HT1080 (cell line): ENCODE measurements around the gene CACNA1A. TPM values are rescaled to one million over a fixed set of nuclear protein-coding genes. Genes with fewer than 3 reads are reported as not detected.
"Not testable (repeated sequence)": the region's sequence is repeated elsewhere in the genome, so short reads cannot be mapped to it uniquely, and the experiment has no call there.

ENCODE experiments used
- DNase-seq: peaks from one replicate; pipeline ENCODE4 v3.0.0-alpha.2; 2015; ENCODE audit warnings: low read depth
- total RNA-seq: library from RNA; depleted of rRNA; stranded (reverse); fragments of >200 nt; shearing (Covaris generic); gene quantifications from 2 replicates; pipeline ENCODE4 v1.2.3, GENCODE V29; 2014

CACNA1A gene
- total RNA-seq, 1 experiment from 2014 or later = 0.53 TPM

- DNase-seq = peak; percentile 60
Measured at GRCh38 chr19:13366529-13367143, 139.6 kb downstream of the CACNA1A start.

DNA sequence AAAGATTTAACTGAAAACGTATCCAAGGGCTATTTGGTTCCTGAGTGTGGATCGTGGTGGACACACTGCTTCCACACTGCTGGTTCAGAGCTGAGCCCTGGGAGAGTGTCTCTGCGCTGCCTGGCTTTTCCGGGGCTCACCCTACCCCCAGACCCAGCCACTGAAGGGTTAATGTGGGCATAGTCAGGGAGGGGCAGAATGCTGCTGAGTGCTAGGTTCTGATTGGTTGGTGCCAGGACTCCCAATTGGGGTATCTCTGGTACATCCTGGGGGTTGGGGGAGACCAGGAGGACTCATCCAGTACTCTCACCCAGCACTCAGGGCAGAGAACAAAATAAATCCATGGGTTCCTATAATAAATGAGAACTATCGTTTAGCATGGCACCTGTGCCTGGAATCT is 142.3 kb downstream of the CACNA1A start:
- DNase-seq = no peak

DNA sequence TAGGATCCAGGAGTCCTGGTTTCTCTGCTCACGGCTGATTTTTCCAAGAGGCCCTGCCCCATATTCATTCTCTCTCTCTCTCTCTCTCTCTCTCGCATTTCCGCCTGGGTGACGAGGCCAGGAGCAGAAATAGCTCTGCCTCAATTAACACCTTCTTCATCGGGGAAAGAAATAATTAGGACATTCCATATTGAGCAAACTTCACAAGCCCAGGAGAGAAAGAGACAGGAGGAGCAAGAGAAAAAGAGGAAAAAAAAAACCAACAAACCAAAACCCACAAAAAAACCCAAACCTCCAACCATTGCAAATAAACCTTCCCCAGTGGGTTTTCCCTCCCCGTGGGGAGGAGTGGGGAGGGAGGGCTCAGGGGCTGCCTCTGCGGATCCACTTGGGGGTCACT is 143.0 kb downstream of the CACNA1A start:
- no peak for DNase-seq

DNA sequence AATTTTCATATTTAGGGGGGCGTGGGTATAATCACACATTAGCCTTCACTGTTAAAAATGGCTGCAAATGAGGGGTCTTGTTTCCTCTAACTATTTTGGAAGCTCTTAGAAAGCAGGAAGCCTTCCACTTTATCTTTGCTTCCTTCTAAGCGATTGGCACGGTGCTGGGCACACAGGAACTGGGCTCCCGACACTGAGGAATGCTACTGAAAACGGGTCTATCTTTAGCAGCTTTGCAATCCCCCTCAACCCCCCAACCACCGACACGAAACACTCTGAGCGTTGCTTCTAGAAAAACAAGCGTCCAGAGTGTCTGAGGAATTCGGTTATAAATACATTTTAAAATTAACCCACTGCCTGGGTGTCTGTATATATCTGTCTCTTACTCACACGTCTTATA is 143.6 kb downstream of the CACNA1A start:
- DNase-seq = no peak

- DNase-seq = not testable (repeated sequence)
Measured at GRCh38 chr19:13361726-13362125, 144.6 kb downstream of the CACNA1A start.

DNA sequence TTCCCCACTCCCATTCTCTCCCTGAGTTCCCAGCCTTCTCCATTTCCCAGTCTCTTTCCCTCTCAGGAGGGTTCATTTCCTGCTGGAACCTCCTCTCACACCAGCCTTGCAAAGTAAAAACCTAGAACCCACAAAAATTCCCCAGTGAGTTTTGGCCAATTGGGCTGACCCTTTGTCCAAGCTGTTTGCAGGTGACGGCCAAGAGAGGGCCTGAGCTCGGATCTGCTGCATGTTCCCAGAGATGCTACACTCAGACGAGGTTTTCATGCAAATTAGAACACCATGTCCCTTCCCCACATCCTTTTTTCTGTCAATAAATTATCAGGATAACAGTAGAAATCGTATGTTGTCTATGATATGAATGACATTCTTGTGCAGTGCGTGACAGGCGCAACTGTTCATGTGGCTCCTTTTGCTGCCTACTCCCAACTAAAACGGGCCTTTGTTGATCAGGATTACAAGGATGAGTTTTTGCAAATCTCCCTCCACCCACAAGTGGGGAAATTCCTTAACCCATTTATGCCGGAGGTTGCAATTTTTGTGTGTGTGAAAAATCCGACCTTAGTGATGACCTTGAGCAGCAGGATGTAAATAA is 149.5 kb downstream of the CACNA1A start:
- no peak for DNase-seq

DNA sequence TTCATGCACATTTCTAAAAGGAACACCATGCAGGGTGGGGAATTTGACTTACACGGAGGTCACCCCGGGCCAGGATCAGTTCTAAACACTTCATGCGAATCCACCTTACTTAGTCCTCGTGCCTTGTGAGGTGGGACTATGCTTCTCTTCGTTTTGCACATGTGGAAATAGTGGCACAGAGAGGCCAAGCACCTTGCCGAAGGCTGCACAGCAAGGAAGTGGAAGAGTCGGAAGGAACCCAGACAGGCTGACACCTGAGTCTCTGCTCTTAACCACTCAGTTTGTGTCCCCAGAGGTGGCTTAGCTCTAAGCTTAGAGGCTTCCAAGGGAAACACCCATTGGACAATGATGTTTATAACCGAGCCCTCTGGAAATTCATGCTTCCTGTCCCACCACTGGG is 150.1 kb downstream of the CACNA1A start:
- DNase-seq = no peak

DNA sequence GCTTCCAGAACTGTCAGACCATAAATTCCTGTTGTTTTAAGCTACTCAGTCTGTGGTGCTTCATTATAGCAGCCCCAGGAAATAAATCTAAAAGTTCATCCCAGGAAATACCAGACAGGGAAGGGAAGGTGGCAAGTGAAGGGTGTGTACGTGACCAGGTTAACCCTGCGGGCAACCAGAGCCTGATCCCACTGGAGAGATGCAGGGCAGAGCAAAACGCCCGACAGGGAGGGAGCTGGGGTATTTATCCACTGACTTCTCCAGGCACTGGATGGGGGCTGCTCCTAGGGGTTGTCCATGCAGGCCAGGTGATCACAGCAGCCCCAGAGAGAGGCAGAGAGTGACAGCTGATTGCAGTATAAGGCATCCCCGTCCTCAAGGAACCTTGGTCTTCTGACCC is 150.9 kb downstream of the CACNA1A start:
- no peak for DNase-seq

DNA sequence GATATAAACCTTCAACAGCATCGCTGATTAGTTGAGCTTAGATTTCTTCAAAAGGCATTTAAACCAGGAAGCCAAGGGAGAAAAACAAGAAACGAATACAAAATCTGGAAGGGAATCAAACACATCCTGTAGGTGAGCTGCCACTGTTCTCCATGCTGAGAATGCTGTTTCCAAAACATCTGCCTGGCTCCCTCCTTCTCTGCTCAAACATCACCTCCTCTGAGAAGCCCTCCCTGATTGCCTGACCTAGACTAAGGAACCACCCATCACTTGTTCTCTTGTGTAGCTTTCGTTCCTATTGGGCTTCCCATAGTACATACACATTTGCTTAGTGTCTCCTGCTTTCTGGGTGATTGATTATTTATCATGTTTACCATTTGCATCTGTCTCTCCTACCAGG is 152.7 kb downstream of the CACNA1A start:
- DNase-seq = no peak

- no peak for DNase-seq
Measured at GRCh38 chr19:13350759-13351158, 155.5 kb downstream of the CACNA1A start.

GRCh38 chr19:13350072-13350471 is 156.2 kb downstream of the CACNA1A start:
- DNase-seq = no peak

- no peak for DNase-seq
Measured at GRCh38 chr19:13347367-13347766, 158.9 kb downstream of the CACNA1A start.

DNA sequence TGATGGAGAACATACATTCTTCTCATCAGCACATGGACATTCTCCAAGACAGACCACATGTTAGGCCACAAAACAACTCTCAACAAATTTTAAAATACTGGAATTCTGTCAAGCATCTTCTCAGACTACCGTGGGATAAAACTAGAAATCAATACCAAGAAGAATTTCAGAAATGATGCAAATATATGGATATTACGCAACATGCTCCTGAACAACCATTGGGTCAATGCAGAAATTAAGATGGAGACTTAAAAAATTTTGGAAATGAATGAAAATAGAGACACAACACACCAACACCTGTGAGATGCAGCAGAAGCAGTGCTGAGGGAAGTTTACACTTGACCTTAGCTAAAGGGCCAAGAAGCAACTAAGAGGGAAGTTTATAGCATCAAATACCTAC is 162.8 kb downstream of the CACNA1A start:
- no peak for DNase-seq

GRCh38 chr19:13342672-13343071 is 163.6 kb downstream of the CACNA1A start:
- no peak for DNase-seq

GRCh38 chr19:13339869-13340268 is 166.4 kb downstream of the CACNA1A start:
- DNase-seq = no peak

DNA sequence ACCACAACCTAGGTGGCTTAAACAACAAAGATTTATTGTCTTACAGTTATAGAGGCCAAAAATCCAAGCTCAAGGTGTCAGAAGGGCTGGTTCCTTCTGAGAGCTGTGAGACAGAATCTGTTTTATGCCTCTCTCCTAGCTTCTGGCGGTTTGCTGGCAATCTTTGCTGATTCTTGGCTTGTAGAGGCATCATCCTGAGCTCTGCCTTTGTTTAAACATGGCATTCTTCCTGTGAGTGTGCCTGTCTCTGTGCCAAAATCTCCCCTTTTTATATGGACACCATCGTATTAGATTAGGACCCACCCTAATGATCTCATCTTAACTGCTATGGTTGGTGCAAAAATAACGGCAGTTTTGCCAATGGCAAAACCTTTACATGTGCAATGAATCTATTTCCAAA is 169.1 kb downstream of the CACNA1A start:
- DNase-seq = no peak

DNA sequence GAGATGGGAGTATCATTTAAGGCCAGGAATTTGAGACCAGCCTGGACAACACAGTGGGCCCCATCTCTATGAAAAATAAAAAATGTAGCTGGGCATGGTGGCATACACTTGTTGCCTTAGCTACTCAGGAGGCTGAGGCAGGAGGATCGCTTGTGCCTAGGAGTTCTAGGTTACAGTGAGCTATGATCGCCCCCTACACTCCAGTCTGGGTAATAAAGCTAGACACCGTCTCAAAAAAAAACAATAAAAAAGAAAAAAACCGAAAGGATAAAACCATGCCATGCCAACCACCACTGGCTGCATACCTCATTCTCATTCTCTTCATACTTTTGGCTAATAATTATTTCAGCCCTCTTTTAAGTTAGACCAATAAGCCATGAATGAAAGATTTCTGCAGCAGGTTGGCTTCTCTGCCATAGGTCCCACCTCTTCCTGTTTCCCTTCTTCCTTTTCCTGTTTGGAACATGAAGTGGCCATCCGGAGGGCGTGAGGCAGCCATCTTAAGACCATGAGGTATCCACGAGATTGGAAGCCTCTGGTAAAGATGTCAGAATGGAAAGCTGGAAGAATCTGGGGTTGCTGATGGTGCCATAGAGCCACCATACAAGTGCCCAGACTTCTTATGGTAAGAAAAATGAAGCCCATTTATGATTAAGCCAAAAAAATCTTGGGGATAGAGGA is 171.3 kb downstream of the CACNA1A start:
- peak; percentile 52 for DNase-seq

DNA sequence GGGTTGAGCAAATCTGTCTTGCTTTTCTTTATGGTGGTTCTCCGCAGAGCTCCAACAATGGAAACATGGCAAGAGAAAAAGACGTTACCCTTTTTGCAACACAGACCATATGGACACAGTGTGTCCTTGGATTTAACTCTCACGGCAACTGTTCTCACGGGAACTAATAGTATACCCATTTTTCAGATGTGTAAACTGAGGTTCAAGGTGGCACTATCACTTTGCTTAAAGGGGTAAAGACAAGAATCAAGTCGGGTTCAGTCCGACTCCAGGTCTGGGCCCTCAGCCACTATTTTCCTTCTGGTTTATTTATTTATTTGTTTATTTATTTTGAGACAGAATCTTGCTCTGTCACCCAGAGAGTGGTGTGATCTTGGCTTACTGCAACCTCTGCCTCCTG is 176.0 kb downstream of the CACNA1A start:
- no peak for DNase-seq

- DNase-seq = peak; percentile 3
Measured at GRCh38 chr19:13329766-13330165, 176.5 kb downstream of the CACNA1A start.

- DNase-seq = no peak
Measured at GRCh38 chr19:13328241-13328640, 178.0 kb downstream of the CACNA1A start.

GRCh38 chr19:13319526-13319925 is 186.8 kb downstream of the CACNA1A start:
- DNase-seq = no peak

DNA sequence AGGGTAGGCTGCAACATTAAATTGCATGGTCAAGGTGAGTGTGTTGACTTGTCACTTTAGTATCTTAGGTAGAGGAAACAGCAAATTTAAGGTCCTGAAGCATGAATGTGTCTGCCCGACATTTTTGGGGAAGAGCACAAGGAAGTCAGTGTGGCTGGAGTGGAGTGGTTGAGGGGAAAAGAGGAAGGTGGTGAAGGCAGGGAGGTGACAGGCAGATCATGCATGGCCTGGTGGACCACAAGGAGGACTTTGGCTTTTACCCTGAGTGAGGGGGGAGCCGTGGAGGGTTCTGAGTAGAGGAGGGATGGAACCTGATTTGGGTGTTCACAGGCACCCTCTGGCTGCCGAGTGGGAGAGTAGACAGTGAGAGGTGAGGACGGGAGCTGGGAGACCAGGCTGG is 188.1 kb downstream of the CACNA1A start:
- no peak for DNase-seq

- DNase-seq = no peak
Measured at GRCh38 chr19:13315495-13315894, 190.8 kb downstream of the CACNA1A start.
